ENCODE measurements around the gene TRAP1. TPM values are rescaled to one million over a fixed set of nuclear protein-coding genes. Genes with fewer than 3 reads are reported as not detected.

The TRAP1 gene
- total RNA-seq, 1 experiment from 2014 or later: 416 TPM

DNA sequence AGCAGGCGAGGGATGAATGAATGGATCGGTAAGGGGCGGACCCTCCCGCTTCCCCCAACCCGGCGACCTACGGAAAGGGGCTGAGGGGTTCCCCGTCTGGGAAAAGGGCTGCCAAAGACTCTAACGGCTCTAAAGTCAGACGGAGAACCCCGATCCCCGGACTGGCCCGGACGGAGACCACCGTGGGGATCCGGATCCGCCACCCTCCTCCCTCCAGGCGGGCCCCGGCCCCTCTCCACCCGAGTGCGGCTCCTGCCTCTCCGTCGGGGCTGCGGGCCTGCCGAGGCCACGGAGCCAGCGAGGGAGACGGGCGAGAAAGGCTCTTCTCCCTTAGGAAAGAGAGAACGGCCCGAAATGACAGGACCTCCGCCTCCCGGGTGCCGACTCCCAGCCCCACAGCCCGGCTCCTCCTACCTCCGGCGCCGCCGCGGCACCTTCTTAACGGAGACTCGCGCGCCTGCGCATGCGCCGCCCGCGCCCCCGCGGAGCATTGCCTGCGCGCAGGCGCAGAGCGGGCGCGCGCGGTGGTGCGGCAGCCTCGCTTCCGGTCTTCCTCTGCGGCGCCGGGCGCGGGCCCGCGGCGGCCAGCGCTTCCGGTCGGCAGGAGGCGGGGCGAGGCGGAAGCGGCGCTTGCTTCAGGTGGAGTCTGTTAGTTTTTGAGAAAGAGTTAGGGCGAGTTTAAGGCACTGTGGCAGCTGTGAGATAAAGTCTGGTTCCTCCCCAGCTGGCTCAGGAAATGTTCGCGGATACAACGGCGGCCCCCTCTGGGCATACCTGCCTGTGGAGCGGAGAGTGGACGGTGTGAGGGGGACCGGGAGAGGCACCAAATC lies 106.0 kb downstream of the TRAP1 start, which contains the start of gene SLX4 (continued):
- TF ChIP-seq EZH2 (IDR thresholded peaks at IDR 0.05) (no peak), SP1 (IDR thresholded peaks at IDR 0.05; ENCODE audit: low read depth) (no peak), CEBPB (IDR thresholded peaks at IDR 0.05; ENCODE audit: low read depth) (no peak), MAX (IDR thresholded peaks at IDR 0.05) (no peak)

DNA sequence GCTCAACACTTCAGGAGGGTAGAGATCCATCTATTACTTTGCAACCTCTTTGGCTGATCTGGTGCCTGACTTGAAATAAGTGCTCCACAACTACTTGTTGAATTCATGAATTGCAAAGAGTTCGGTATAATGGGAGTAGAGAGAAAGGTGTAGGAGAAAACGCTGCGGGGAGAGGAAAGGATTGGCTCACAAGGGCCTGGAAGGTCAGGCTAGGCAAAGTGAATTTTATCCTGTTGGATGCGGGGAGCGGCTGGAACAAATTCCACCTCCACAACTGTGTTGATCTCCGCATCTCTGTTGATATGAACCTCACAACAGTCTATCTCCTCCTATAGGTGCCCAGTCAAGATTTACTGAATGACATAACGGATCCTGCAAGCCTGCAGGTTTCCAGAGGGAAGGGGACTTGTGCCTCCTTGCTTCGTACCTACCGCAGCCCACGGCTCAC lies 106.6 kb downstream of the TRAP1 start:
- DNase-seq (ENCODE audit: low read depth, low spot score): no peak
- ChIA-PET CTCF (no interaction called here), RAD21 (ENCODE audit: low non-redundant PET in 1 of 2, low total read pairs in 2 of 2, uncharacterized antibody in 2 of 2, unreplicated experiment in 2 of 2) (no interaction called here), POLR2A (no interaction called here)
- Histone ChIP-seq H3K9me2 (ENCODE audit: insufficient read depth) (no peaks in the 10 kb centered on the region), H3K36me3 (ENCODE audit: control insufficient read depth in 1 of 2, insufficient read depth in 2 of 2, low read length in 2 of 2) (peaks cover 0 to 9% of the 10 kb centered on the region in 2 experiments; a peak in 2 of 4 replicates), H3K9ac (ENCODE audit: low read length) (peak overlapping the region; percentile 78), H3K27ac (ENCODE audit: low read depth, low read length) (peak overlapping the region; percentile 84), H3K4me2 (ENCODE audit: low read length) (peak overlapping the region; percentile 89), H4K20me1 (ENCODE audit: insufficient read depth) (no peaks in the 10 kb centered on the region), H3K4me1 (ENCODE audit: control insufficient read depth in 1 of 2, insufficient read depth in 2 of 2, low read length in 2 of 2) (peaks cover 5 to 14% of the 10 kb centered on the region in 2 experiments; a peak in 3 of 4 replicates), H3K79me2 (ENCODE audit: insufficient read depth, low read length) (peaks cover 42% of the 10 kb centered on the region), H3K9me3 (ENCODE audit: control insufficient read depth in 1 of 2, insufficient read depth in 1 of 2, low read depth in 1 of 2, low read length in 2 of 2) (no peaks in the 10 kb centered on the region), H3K4me3 (replicated peaks in 1 of 2; ENCODE audit: low read depth in 1 of 2, low read length in 2 of 2) (peak overlapping the region; percentile 92 to 97), H3K27me3 (ENCODE audit: insufficient read depth, low read length) (no peaks in the 10 kb centered on the region), H2AFZ (ENCODE audit: low read depth, low read length, poor library complexity, severe bottlenecking) (no peak overlapping the region)
- no peak for TF ChIP-seq ZNF274 (IDR thresholded peaks at IDR 0.05; ENCODE audit: low read depth, low read length)
- TF ChIP-seq EZH2 (IDR thresholded peaks at IDR 0.05): no peak
- no peak for TF ChIP-seq ZFX (IDR thresholded peaks at IDR 0.05)
- no peak for TF ChIP-seq TCF7L2 (IDR thresholded peaks at IDR 0.05; ENCODE audit: borderline replicate concordance, extremely low read depth, insufficient read depth, insufficient read length)
- TF ChIP-seq SRF (IDR thresholded peaks at IDR 0.05; ENCODE audit: low read depth): no peak
- intact Hi-C loops (cut with micrococcal nuclease): no loop called here
- no TSS peak for BruUV-seq (replicated peaks)
- no peak; the same call in 1 of the 2 replicates for ATAC-seq
